Left lobe of liver (tissue), 2 donors: Measurements from ENCODE around the gene LRFN2. TPM values are rescaled to one million over a fixed set of nuclear protein-coding genes. Genes with fewer than 3 reads are reported as not detected.
A peak's percentile ranks its signal among the peaks of the same experiment; 100 is the strongest.

Experiments
- ATAC-seq: fragments of 200-7000 bp; cut with Tn5 transposase; one replicate; pipeline ENCODE4 v1.9.1; 2020; ENCODE audit warnings: mild to moderate bottlenecking, moderate library complexity
- DNase-seq: peaks from one replicate; pipeline ENCODE4 v3.0.0-alpha.2; 2020; ENCODE audit warnings: low spot score
- total RNA-seq: library from RNA; stranded (reverse); gene quantifications from one replicate; pipeline ENCODE4 v1.2.1, GENCODE V29; 2021
- donor health status: DM: no; HTN: no; CAD: no; lungs with moderate emphysema.
- donor health status: DM: no; HTN: yes; CAD: no.

Gene LRFN2
- total RNA-seq, 1 donor from 2014 or later: 0.05 TPM

DNA sequence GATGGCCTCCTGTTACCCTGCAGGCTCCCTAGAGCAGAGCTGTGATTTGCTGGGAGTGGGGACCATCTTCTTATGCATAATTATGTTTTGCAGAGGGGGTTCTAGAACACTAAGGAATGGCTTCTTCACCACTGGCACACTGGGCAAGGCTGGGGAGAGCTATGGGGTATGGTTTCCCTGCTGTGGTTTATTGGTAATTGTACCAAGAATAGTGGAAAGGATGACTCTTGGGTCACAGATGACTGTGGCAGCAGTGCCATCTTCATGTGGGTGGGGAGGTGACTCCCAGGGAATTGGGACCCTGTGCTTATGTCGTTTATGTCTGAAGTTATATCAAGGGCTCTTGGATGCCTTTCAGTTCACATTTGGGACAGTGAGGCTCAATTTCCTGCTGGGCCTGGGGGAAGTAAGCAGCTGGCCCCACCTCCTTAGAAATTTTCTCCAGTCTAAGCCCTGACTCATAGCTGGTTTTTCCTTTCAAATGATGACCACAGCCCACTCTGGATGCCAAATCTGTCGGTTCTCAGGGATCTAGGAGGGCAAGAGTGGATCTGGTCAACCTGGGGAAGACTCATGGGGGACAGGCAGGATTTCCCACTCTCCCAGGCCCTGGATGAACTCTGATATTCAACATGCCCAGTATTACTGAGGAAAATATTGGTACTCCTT, 230.8 kb downstream of the LRFN2 start:
- ATAC-seq (no peak), DNase-seq (no peak)

DNA sequence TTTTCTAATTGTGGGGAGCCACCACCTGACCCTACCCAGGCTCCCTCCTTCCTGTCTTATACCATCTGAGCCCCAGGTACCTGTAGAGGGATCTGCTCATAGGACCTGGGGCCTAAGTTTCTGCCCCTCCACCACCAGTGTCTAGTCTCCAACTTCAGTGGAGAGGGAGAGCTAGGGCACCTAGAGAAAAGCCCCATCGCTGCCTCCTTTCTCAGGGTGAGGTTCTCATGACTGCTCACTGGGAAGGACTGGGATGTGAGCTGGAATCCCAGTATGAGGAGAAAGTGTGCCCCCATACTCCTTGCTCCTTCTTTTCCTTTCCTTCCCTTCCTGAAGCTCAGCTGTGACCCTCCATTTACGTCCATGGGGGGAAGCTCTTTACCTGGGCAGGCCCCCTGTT, 231.6 kb downstream of the LRFN2 start:
- ATAC-seq (no peak), DNase-seq (no peak)

DNA sequence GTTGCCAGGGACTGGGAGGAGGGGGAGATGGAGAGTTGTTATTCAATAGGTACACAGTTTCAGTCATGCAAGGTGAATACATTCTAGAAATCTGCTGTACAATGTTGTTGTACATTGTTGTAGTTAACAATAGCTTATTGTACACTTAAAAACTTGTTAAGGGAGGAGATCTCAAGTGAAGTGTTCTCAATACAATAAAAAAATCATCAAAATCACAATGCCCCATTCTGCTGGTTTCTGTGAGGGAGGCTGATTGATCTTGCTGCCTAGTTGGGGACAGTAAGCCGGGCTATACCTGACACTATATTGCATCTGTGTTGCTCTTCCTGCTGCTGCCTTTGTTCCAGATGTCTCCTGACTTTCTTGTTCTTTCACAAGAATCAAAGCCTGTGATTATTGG, 232.1 kb downstream of the LRFN2 start:
- DNase-seq (no peak), ATAC-seq (no peak)

DNA sequence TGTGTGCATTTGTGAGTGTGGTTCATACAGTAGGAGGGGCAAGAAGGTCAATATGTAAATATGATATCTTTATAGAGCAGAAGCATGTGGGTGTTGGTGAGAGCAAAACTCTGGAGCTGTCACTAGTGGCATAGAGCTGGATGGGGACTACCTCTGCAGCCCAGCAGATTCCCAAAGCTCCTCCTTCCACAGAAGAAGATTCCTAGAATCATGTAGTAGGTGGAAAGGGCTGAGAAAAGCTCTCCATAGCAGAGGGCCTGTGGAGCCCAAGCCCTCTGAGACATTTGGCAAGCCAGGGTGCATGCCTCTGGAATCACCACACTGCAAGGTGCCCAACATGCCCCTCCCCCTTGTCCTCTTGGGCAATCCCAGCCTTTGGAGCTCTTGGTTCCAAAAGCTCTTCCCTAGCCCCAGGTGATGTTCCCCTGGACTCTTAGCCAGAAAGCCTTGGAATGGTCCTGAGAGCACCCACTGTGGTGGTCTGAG, 233.2 kb downstream of the LRFN2 start:
- DNase-seq: no peak
- peak; percentile 73 for ATAC-seq

DNA sequence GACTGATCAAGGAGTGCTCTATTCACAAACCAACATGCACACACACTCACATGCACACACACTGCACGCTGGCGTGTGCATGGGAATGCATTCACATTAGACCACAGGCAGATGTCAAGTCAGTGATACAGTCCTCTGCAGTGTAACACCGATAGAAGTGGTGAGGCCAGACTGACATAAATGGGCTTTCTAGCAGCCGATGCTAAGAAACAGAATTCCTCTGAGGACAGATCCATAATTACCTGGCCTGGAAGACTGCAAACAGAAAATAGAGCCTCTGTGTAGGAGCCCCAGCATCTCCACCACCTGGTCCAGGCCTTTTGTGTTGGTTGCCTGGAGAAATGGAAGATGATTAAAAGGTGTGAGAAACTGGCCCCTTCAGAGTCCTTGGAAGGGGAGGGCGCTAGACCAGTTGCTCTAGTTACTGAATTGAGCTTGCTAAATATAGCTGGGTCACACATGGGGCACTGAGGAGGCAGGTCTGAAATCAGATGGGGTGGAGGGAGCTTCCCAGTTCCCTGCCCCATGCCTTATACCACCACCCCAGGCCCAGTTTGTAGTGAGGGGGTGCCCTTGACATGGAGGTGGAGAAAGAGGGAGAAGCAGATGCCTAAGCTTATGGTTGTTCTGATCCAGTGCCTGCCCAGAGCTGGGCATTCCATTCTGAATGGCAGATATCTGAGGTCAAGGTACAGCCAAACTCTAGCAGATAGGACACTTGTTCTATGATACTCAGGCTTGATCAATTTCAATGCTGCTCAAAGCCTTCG, 233.8 kb downstream of the LRFN2 start:
- ATAC-seq (peak; percentile 52), DNase-seq (no peak)

DNA sequence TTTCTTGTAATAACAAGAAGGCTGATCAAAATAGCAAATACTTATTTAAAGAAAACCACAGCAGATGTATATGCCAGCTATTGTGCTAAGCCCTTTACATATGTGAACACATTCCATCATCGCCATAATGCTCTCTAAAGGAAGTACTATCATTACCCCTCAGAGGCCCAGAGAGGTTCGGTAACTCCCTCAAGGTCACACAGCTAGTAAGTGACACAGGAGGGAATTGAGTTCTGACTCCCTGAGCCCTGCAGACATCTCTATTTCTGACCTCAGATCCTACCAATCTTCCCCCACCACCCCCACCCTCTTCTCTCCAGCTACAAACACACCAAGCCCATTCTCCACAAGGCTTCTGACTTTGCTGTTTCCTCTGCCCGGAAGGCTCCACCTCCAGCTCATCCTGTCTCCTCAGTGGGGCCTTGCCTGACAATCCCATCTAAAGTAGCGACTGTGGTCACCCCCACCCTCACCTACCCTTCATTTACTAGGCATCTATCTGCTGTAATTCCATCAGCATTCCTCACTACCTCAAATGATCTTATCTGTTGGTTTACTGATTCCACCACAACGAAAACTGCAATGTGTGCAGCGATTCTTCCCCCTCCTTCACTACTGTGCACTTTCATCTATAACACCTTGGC, 234.5 kb downstream of the LRFN2 start:
- DNase-seq (no peak), ATAC-seq (no peak)

DNA sequence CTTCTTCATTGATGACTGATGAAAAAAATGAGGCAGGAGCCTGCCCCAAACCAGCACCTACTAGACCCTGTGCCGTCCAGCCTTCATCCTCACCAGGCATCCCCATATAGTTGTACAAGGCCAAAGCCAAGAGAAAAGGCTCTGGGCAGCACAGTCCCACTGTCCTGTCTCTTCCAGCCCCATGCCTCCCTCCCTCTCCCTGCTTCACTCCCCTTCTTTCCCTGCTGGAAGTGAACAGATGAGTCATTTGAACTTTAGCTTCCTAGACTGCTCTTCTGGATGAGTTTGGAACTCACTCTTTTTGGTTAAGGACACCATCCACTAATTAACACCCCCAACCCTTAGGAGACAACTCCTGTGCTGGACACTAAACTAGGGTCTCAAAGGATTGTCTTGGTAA, 235.2 kb downstream of the LRFN2 start:
- ATAC-seq (no peak), DNase-seq (no peak)

DNA sequence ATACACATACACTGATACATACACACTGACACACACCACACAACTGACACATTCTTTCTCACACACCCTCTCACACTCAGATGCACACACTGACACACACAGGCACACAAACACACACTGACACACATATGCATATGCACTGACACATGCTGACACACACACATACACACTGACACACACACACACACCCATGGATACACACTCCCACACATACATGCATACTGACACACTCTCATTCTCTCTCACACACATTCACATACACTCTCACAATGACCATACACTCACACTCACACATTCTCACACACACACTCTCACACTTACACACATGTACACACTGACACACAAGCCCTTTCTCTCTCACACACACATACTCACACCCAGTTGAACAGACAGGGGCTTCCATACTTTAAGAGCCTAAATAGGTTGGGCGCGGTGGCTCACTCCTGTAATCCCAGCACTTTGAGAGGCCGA, 236.4 kb downstream of the LRFN2 start:
- no peak for DNase-seq

DNA sequence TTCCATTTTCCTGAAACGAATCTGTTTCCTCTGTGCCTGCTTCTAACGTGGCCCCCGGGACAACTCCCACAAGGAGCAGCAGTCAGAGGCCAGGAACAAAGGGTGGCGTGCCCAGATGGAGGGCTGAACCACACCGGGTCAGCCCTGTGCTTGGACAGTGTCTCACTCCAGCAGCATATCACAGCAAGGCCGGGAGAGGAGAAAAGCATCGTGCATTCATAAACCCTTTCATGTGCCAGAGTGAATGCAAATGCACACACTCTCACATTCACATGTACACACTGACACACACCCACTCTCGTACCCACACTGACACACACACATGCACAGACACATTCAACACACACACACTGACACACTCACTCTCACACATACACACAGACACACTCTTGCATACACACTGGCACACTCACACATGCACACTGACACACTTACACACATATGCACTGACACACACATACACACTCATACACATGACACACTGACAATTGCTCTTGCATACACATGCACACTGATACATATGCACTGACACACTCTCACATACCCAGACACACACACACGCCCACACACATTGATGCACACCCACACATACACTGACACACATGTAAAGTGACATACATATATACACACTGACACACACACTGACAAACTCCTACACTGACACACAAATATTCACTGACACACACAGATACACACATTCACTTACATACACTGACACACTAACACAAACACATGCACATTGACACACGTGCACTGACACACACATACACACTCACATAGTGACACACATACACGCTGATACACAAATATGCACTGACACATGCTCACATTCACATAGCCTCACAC, 237.0 kb downstream of the LRFN2 start:
- DNase-seq (no peak), ATAC-seq (no peak)

More for the DNA sequence above, 236.4 kb downstream of the LRFN2 start:
- no peak for ATAC-seq

DNA sequence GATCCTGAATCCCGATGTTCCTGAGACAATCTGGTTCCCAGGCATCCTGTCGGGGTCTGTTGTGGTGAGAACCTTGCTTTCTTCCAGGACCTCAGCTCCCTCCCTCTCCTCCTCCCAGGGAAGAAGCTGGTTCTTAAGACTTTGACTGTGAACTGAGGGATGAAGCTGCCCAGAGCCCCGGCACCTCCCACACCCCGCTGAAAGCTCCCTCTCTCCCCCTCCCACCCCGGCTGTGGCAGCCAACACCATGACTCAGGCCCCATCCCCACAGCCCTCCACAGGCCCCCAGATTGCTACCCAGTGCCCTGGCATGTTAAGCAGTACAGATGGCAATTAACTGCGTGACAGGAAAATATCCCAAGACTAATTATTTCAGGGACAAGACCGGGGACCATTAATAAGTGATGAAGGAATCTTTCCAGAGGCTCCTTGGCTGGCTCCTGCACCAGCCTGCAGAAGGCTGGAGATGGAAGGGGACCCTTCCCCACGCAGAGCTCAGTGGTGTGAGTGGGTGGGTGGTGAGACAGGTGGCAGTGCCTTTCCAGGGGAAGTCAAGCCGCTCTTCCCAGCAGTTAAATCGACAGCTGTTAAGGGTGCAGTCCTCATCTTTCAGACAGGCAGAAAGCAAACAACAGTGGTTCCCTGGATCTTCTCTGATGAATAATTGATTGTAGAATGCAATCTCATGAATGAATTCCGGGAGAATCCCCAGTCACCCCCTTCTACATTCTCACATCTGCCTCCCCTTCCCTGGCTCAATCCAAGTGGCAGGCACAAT, 237.9 kb downstream of the LRFN2 start:
- ATAC-seq (no peak), DNase-seq (no peak)

DNA sequence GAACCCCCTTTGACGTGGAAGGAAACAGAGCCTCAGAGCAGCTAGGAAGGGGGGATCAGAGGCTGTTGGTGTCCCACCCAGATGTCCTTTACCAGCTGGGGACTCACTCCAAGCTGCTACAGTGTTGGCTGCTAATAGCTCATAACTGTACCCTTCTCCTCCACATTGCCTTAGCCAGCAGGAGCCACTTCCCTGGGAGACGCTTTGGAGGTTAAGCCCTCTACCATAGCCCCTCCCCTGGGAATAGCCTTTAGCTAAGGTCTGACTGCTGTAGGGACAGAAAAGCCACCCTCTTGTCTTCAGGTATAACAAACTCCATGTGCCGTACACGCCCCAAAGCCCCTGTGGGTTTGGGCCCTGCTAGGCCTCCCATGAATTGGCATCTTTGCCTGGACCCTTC, 238.6 kb downstream of the LRFN2 start:
- DNase-seq (no peak), ATAC-seq (no peak)

DNA sequence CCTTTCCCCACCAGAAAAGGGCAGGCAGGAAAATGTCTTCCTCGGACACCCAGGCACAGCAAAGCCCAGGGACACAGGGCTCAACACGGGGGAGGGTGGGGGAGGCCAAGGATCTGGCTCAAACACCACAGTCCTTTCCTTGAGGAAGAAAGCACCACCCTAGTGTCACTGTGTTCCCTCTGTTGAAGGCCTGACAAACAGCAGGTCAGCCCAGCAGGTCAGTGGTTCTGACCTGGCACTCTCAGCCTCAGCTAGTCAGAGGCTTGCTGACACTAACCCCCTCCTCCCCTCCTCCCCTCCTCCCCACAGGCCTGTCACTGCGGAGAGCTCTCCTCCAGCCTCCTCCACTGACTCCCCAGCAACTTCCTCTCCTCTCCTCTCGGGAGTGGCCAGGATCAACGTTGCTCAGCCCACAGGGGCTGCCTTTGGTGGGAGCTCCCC, 239.6 kb downstream of the LRFN2 start:
- DNase-seq (no peak), ATAC-seq (peak; percentile 44)

DNA sequence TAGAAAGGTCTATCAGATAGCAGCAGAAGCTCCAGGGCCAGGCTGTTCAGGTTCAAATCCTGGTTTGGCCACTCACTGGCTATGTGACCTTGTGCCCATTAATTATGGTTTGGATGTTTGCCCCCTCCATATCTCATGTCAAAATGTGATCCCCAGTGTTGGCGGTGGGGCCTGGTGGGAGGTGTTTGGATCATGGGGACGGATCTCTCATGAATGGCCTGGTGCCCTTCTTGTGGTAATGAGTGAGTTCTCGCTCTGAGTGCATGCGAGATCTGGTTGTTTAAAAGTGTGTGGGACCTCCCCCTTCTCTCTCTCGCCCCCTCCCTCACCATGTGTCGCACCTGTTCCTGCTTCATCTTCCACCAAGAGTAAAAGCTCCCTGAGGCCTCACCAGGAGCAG, 240.9 kb downstream of the LRFN2 start:
- ATAC-seq: no peak
- DNase-seq: no peak

DNA sequence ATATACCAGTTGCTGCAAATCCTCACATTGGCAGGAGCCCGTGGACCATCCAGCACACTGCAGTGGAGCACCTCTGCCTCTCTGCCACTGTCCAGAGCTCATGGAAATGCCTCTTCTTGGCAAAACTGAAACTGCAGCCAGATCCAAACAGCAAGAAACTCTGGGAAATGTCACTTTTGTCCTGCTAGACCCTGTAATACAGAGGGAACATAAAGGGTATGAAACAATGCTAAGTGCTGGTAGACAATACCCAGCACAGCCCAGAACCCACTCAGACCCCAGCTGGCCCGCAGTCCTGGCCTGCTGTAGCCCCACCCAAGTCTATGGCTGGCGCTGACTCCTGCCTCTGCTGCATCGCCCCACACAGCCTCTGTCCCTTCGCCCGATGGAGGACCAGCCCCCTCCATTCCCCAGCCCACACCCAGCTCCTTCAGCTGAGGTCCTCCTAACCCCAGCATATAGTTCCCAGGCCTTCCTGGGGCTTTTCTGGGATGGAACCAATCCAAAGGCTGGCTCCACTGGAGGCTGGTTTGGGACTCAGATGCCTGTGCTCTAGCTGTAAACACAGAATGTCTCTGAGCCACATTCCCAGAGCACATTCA, 242.5 kb downstream of the LRFN2 start:
- peak; percentile 32 for DNase-seq
- ATAC-seq: no peak

DNA sequence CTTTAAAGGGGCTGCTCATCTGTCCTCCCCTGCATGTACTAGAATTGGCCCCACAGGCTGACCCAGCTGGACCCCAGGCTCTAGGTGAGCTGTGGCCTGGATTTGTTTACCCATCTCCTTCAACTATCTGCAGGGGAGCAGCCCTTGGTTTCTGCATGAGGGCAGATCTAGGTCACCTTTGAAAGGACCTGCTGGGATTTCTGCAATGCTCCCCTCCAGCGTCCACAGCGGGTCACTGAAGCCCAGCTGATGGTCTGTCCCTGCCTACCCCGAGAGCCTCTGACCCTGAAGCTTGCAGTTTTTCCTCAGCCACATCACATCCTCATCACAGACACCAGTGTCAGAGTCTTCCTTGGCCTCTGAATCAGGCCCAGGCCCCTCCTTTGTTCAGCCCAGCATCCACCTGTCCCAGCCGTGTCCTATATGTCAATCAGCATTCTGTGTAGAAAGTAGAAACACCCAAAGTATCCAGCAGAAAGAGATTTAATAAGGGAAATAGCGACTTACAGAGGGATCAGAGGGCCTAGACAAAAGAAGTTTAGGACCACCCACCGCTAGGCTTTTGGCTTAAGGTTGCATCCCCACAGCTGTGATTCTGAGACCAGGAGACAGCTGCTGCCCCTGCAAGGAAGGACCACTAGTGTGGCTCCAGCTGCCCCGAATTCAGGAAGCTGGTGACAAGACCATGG, 243.1 kb downstream of the LRFN2 start:
- DNase-seq: peak; percentile 30
- no peak for ATAC-seq

DNA sequence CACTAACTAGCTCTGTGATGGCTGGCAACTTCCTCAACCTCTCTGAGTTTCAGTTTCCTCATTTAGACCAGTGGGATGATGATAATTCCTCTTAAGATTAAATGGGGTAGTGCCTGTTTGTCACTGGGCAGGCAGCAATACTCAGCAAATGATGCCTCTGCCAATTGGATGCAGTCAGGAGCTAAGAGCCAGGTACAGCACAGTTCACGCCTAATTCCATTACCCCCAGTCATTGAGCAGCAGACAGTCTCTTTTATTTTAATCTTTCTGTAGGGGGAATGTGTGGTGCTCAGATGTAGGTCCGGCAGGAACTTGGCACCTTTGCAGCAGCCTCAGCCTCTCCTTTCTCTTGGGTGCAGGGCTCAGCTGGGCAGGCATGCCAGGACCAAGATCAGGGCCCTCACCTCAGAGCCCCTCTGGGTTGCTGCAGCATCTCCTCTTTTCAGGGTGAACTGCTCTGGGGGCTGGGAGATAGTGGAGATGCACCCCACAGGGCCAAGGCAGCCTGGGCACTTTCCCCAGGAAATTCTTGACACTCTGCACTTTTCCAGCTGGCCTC, 243.8 kb downstream of the LRFN2 start:
- DNase-seq: no peak
- no peak for ATAC-seq

DNA sequence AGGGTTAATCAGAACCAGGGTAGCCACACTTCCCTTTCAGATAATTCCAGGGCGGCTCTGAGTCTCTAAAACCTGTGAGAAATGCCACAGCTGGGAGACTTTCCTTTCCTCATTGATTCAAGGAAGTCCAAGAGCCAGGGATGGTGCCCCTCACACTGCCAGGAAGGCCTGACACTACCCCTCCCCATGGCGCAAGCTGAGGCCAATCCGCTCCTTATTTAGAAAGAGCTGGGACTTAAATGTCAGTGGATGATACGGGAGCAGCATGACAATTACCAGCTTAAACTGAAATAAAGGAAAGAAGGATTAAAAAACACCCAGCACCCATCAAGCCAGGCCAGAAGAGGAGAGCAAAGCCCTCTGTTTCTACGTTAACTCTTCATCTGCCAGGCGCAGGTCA, 244.4 kb downstream of the LRFN2 start:
- ATAC-seq (no peak), DNase-seq (peak; percentile 12)

DNA sequence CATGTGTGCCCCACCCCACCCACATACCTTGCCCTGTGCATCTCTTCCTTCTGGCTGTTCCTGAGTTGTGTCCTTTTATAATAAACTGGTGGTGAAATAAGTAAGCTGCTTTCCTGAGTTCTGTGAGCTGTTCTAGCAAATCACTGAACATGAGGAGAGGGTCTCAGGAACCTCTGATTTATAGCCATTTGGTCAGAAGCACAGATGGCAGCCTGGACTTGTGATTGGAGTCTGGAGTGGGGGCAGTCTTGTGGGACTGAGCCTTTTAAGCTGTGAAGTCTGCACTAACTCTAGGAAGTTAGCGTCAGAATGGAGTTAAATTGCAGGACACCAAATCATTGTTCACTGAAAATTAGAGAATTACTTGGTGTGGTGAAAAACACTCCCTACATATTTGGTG, 245.4 kb downstream of the LRFN2 start:
- DNase-seq (no peak), ATAC-seq (no peak)
